GM21367 (cell line): ENCODE results near the gene RNF144A.
A peak's percentile ranks its signal among the peaks of the same experiment; 100 is the strongest.

Experiments
- ATAC-seq: cut with Tn5 transposase; IDR thresholded peaks from one replicate; pipeline ENCODE4 v1.9.1; 2021; ENCODE audit not compliant: unreplicated experiment

RNF144A gene

GRCh38 chr2:6906165-6906741, 11.0 kb upstream of the RNF144A start:
- ATAC-seq, result no peak

- no peak for ATAC-seq
Observed at GRCh38 chr2:6908291-6908690, 8.9 kb upstream of the RNF144A start.

- peak; percentile 97 for ATAC-seq
Observed at GRCh38 chr2:6909431-6910385, 7.5 kb upstream of the RNF144A start.

GRCh38 chr2:6911721-6912120, 5.5 kb upstream of the RNF144A start:
- no peak for ATAC-seq

- ATAC-seq, result no peak
Observed at GRCh38 chr2:6913415-6914157, 3.6 kb upstream of the RNF144A start.

- ATAC-seq, result no peak
Observed at GRCh38 chr2:6914828-6915227, 2.4 kb upstream of the RNF144A start.

- ATAC-seq, result no peak
Observed at GRCh38 chr2:6915399-6915798, 1.8 kb upstream of the RNF144A start.

- ATAC-seq, result no peak
Observed at GRCh38 chr2:6916224-6916623, 988 bp upstream of the RNF144A start.

- no peak for ATAC-seq
Observed at GRCh38 chr2:6916736-6917070, 509 bp upstream of the RNF144A start.

- ATAC-seq, result peak; percentile 29
Observed at GRCh38 chr2:6917761-6918421, 679 bp downstream of the RNF144A start.

GRCh38 chr2:6919901-6920742, 2.9 kb downstream of the RNF144A start:
- no peak for ATAC-seq

- no peak for ATAC-seq
Observed at GRCh38 chr2:6920743-6921064, 3.5 kb downstream of the RNF144A start.

GRCh38 chr2:6921321-6921922, 4.2 kb downstream of the RNF144A start:
- ATAC-seq, result no peak

GRCh38 chr2:6922201-6922656, 5.0 kb downstream of the RNF144A start:
- no peak for ATAC-seq

GRCh38 chr2:6923319-6923718, 6.1 kb downstream of the RNF144A start:
- no peak for ATAC-seq

GRCh38 chr2:6924101-6924923, 7.1 kb downstream of the RNF144A start:
- ATAC-seq, result no peak

- ATAC-seq, result no peak
Observed at GRCh38 chr2:6924924-6925409, 7.8 kb downstream of the RNF144A start.

- ATAC-seq, result no peak
Observed at GRCh38 chr2:6926071-6926732, 9.0 kb downstream of the RNF144A start.
